ENCODE measurements around the gene NOL4L. TPM values are rescaled to one million over a fixed set of nuclear protein-coding genes. Genes with fewer than 3 reads are reported as not detected.

Gene NOL4L
- total RNA-seq, 1 experiment from 2014 or later: 31.7 TPM

DNA sequence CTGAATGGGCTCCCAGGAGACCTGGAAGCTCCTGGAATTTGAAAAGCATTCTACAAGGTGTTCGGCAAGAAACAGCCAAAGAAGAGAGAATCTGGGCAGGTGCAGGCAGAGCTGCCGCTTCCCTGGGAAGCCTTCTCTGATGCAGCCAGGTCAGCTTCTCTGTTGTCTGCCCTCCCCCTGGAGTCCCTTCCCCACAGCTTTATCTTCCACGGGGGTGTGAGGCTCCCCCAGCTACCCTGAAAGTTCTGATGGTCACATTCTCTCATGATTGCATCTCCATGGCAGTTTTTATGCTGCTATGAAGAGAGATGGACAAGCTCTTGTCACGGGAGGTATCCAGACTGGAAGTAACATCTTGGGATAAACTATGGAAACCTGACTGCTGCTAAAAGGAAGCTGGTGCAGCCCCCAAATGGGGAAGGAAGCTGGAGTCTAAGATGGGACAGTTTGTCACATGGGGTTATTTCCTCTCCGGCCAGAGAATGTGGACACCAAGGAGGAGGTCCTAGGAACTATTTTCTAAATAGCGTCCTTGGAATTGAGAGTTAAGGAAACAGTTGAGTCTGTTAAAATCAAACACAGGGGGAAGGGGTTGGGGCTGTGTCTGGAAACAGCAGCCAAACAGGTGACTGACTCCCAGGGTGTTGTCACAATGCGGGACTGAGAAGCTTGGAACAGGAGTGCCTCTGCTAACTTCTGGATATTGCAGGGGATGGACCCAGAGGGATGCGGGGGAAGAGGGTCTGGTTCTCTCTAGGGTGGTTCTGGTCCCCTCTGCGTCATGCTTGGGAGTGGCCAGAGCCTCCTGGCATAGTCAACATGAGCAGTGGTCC lies 135.9 kb downstream of the NOL4L start:
- Histone ChIP-seq H3K23me2 (ENCODE audit: insufficient read length, low read depth, low read length, poor library complexity, severe bottlenecking) (no peaks in the 10 kb centered on the region), H3K79me2 (ENCODE audit: insufficient read depth, low read length) (no peaks in the 10 kb centered on the region), H3K27me3 (ENCODE audit: insufficient read depth, low read length) (no peaks in the 10 kb centered on the region), H3K79me1 (ENCODE audit: insufficient read depth, low read depth, low read length, poor library complexity, severe bottlenecking) (no peaks in the 10 kb centered on the region), H2AK5ac (ENCODE audit: insufficient read length, low read length) (no peak overlapping the region), H3K23ac (ENCODE audit: insufficient read length, low read depth, low read length) (no peak overlapping the region), H4K8ac (replicated peaks; ENCODE audit: insufficient read length, low read depth, low read length) (no peak overlapping the region), H3K9ac (ENCODE audit: extremely low read depth, insufficient read length, low read length) (no peak overlapping the region), H3T11ph (ENCODE audit: low read length) (no peak overlapping the region), H3K4ac (ENCODE audit: low read depth, low read length) (no peak overlapping the region), H3K56ac (ENCODE audit: insufficient read length, low read depth, low read length) (no peak overlapping the region), H4K5ac (ENCODE audit: insufficient read length, low read depth, low read length) (no peak overlapping the region), H3K18ac (ENCODE audit: insufficient read length, low read depth, low read length) (no peak overlapping the region), H3K4me2 (ENCODE audit: insufficient read depth, insufficient read length, low read length) (no peak overlapping the region), H4K91ac (ENCODE audit: insufficient read length, low read depth, low read length) (no peak overlapping the region), H3K9me3 (ENCODE audit: control insufficient read depth, low read depth, low read length) (no peaks in the 10 kb centered on the region), H2BK15ac (ENCODE audit: low read depth, low read length) (no peak overlapping the region), H3K27ac (ENCODE audit: insufficient read length, low read depth, low read length) (no peak overlapping the region), H3K14ac (ENCODE audit: insufficient read depth, low read length) (no peak overlapping the region), H2BK12ac (ENCODE audit: insufficient read length, low read depth, low read length) (no peak overlapping the region), H2BK120ac (ENCODE audit: low read depth, low read length, poor library complexity, severe bottlenecking) (no peak overlapping the region), H4K20me1 (ENCODE audit: control insufficient read depth, insufficient read depth, insufficient read length) (no peaks in the 10 kb centered on the region), H2AFZ (ENCODE audit: low read length) (no peak overlapping the region), H3K4me1 (ENCODE audit: insufficient read depth, low read length) (no peaks in the 10 kb centered on the region), H2BK20ac (ENCODE audit: low read depth, low read length, poor library complexity, severe bottlenecking) (no peak overlapping the region), H2BK5ac (ENCODE audit: insufficient read length, low read length) (no peak overlapping the region)
- Mint-ChIP-seq H3K27ac (0 out of 7 replicates have a peak overlapping the region, but pooled peaks of 1 of the 3 experiments have one; percentile 3), H3K9me3 (no peaks in the 10 kb centered on the region), H3K4me3 (no peak overlapping the region), H3K27me3 (ENCODE audit: low read depth) (no peaks in the 10 kb centered on the region), H3K36me3 (ENCODE audit: insufficient read depth in 1 of 3, low read depth in 3 of 3) (peaks cover 23 to 74% (median 60%) of the 10 kb centered on the region in 3 experiments; a peak in 6 of 7 replicates), H3K4me1 (peaks cover 13% of the 10 kb centered on the region in 2 experiments)
- TF ChIP-seq, protein P1, sequence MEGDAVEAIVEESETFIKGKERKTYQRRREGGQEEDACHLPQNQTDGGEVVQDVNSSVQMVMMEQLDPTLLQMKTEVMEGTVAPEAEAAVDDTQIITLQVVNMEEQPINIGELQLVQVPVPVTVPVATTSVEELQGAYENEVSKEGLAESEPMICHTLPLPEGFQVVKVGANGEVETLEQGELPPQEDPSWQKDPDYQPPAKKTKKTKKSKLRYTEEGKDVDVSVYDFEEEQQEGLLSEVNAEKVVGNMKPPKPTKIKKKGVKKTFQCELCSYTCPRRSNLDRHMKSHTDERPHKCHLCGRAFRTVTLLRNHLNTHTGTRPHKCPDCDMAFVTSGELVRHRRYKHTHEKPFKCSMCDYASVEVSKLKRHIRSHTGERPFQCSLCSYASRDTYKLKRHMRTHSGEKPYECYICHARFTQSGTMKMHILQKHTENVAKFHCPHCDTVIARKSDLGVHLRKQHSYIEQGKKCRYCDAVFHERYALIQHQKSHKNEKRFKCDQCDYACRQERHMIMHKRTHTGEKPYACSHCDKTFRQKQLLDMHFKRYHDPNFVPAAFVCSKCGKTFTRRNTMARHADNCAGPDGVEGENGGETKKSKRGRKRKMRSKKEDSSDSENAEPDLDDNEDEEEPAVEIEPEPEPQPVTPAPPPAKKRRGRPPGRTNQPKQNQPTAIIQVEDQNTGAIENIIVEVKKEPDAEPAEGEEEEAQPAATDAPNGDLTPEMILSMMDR (conservative IDR thresholded peaks at IDR 0.05): no peak
- WGBS (ENCODE audit: extremely low coverage, insufficient read length, low lambda C conversion rate): no CpG with 5 or more reads among the region's 9 CpGs
- DNase-seq: no peak
